Neural cell (in vitro differentiated cells): ENCODE measurements around the gene MRC2. TPM values are rescaled to one million over a fixed set of nuclear protein-coding genes. Genes with fewer than 3 reads are reported as not detected.

Experiments used
- H2AFZ ChIP-seq: fragments of 200-600, 300-800 bp; sonication (generic), shearing (Covaris generic); 2 replicates; pipeline ENCODE4 v1.6.0; 2014; ENCODE audit warnings: low read depth, mild to moderate bottlenecking, antibody characterized with exemption, low read length, moderate library complexity
- H3F3A ChIP-seq: fragments of 200-600 bp; shearing (Covaris generic); 2 replicates; pipeline ENCODE4 v1.6.1; 2016; ENCODE audit warnings: mild to moderate bottlenecking, moderate library complexity, mixed read lengths, antibody characterized with exemption, low read length; ENCODE audit not compliant: insufficient read depth, poor library complexity, severe bottlenecking
- H3K27ac ChIP-seq: fragments of 200-600, 300-800 bp; sonication (generic), shearing (Covaris generic); 2 replicates; pipeline ENCODE4 v1.5.1; 2014; ENCODE audit warnings: mild to moderate bottlenecking, low read length, moderate library complexity
- H3K27me3 ChIP-seq: fragments of 300-800, 200-600 bp; sonication (generic), shearing (Covaris generic); 2 replicates; pipeline ENCODE4 v1.6.0; 2014; ENCODE audit warnings: mild to moderate bottlenecking, low read depth, low read length, moderate library complexity; ENCODE audit not compliant: insufficient read depth
- H3K36me3 ChIP-seq: fragments of 300-800, 200-600 bp; sonication (generic), shearing (Covaris generic); 2 replicates; pipeline ENCODE4 v1.5.1; 2014; ENCODE audit warnings: mild to moderate bottlenecking, antibody characterized with exemption, low read length, moderate library complexity; ENCODE audit not compliant: insufficient read depth
- H3K4me2 ChIP-seq: fragments of 300-800, 200-600 bp; sonication (generic), shearing (Covaris generic); 2 replicates; pipeline ENCODE4 v1.6.0; 2014; ENCODE audit warnings: mild to moderate bottlenecking, low read length
- H3K4me3 ChIP-seq: fragments of 300-800, 200-600 bp; sonication (generic), shearing (Covaris generic); 2 replicates; pipeline ENCODE4 v1.5.1; 2014; ENCODE audit warnings: mild to moderate bottlenecking, low read length, moderate library complexity
- H3K79me2 ChIP-seq: fragments of 200-600 bp; shearing (Covaris generic); replicated peaks from 2 replicates; pipeline ENCODE4 v1.6.0; 2014; ENCODE audit warnings: mild to moderate bottlenecking, low read length, moderate library complexity; ENCODE audit not compliant: insufficient read depth
- H3K9ac ChIP-seq: fragments of 300-800, 200-600 bp; sonication (generic), shearing (Covaris generic); 2 replicates; pipeline ENCODE4 v1.6.1; 2016; ENCODE audit warnings: mild to moderate bottlenecking, low read length, mixed read lengths
- H3K9me2 ChIP-seq: fragments of 200-600 bp; shearing (Covaris generic); 2 replicates; pipeline ENCODE4 v1.6.1; 2016; ENCODE audit warnings: mild to moderate bottlenecking, low read length, mixed read lengths; ENCODE audit not compliant: insufficient read depth
- H3K9me3 ChIP-seq: fragments of 200-600, 300-800 bp; sonication (generic), shearing (Covaris generic); 2 replicates; pipeline ENCODE4 v1.6.1; 2016; ENCODE audit warnings: mild to moderate bottlenecking, mixed run types, low read length, moderate library complexity, mixed read lengths
- H4K20me1 ChIP-seq: fragments of 200-600 bp; shearing (Covaris generic); 2 replicates; pipeline ENCODE4 v1.6.1; 2016; ENCODE audit warnings: mild to moderate bottlenecking, mixed run types; ENCODE audit not compliant: insufficient read depth
- CTCF ChIP-seq: fragments of 450-650 bp; IDR thresholded peaks from 2 replicates; pipeline ENCODE4 v1.5.1; 2014; ENCODE audit warnings: antibody characterized with exemption, mild to moderate bottlenecking, moderate library complexity; ENCODE audit not compliant: poor library complexity, severe bottlenecking
- EP300 ChIP-seq: fragments of 450-650 bp; conservative IDR thresholded peaks from 2 replicates; pipeline ENCODE4 v1.6.1; 2014; ENCODE audit warnings: antibody characterized with exemption, mild to moderate bottlenecking, moderate library complexity; ENCODE audit not compliant: poor library complexity, severe bottlenecking
- EZH2 ChIP-seq: fragments of 200-600, 300-800 bp; shearing (Covaris generic), sonication (generic); IDR thresholded peaks from 2 replicates; pipeline ENCODE4 v1.6.1; 2014; ENCODE audit warnings: antibody characterized with exemption, low read length, borderline replicate concordance, mild to moderate bottlenecking; ENCODE audit not compliant: insufficient read depth, poor library complexity, severe bottlenecking
- MXI1 ChIP-seq: fragments of 450-650 bp; conservative IDR thresholded peaks from 2 replicates; pipeline ENCODE4 v1.6.1; 2014; ENCODE audit warnings: antibody characterized with exemption, mild to moderate bottlenecking; ENCODE audit not compliant: poor library complexity, severe bottlenecking
- POLR2AphosphoS5 ChIP-seq: IDR thresholded peaks from 2 replicates; pipeline ENCODE4 v1.6.1; 2012
- RAD21 ChIP-seq: fragments of 450-650 bp; conservative IDR thresholded peaks from 2 replicates; pipeline ENCODE4 v1.6.1; 2014; ENCODE audit warnings: antibody characterized with exemption, mild to moderate bottlenecking, moderate library complexity
- REST ChIP-seq: IDR thresholded peaks from 2 replicates; pipeline ENCODE4 v1.6.1; 2012; ENCODE audit warnings: borderline replicate concordance
- SMC3 ChIP-seq: fragments of 450-650 bp; conservative IDR thresholded peaks from 2 replicates; pipeline ENCODE4 v1.6.1; 2014; ENCODE audit warnings: antibody characterized with exemption, mild to moderate bottlenecking, moderate library complexity; ENCODE audit not compliant: poor library complexity
- TAF1 ChIP-seq: IDR thresholded peaks from 2 replicates; pipeline ENCODE4 v1.6.1; 2012; ENCODE audit warnings: low read depth
- polyA plus RNA-seq: library from polyadenylated mRNA; depleted of rRNA; stranded (reverse); fragments of >200 nt; gene quantifications from 2 replicates; pipeline ENCODE4 v1.2.3, GENCODE V29; 2014

Gene MRC2
- polyA plus RNA-seq, 1 donor from 2014 or later: 0.36 TPM

GRCh38 chr17:62619417-62620155 lies 7.9 kb upstream of the MRC2 start:
- H3K36me3 ChIP-seq: no peaks in the 10 kb centered on the region
- no peaks in the 10 kb centered on the region for H3K9me3 ChIP-seq
- H3K79me2 ChIP-seq: no peaks in the 10 kb centered on the region
- no peak overlapping the region for H3K27ac ChIP-seq
- TF ChIP-seq RAD21 (no peak), EZH2 (no peak), CTCF (no peak), EP300 (no peak), POLR2AphosphoS5 (no peak)
- H3K4me3 ChIP-seq: no peak overlapping the region
- H4K20me1 ChIP-seq: no peaks in the 10 kb centered on the region
- no peaks in the 10 kb centered on the region for H3K9me2 ChIP-seq
- H3K9ac ChIP-seq: no peak overlapping the region
- H2AFZ ChIP-seq: no peak overlapping the region
- H3K27me3 ChIP-seq: no peaks in the 10 kb centered on the region
- H3F3A ChIP-seq: no peaks in the 10 kb centered on the region
- no peak overlapping the region for H3K4me2 ChIP-seq

- no peak overlapping the region for H3K9ac ChIP-seq
- no peaks in the 10 kb centered on the region for H3K79me2 ChIP-seq
- H3K27me3 ChIP-seq: no peaks in the 10 kb centered on the region
- no peaks in the 10 kb centered on the region for H4K20me1 ChIP-seq
- TF ChIP-seq CTCF (no peak), RAD21 (no peak), SMC3 (no peak), MXI1 (no peak), EZH2 (no peak), REST (no peak), TAF1 (no peak), POLR2AphosphoS5 (no peak), EP300 (no peak)
- H3K9me2 ChIP-seq: no peaks in the 10 kb centered on the region
- no peaks in the 10 kb centered on the region for H3K36me3 ChIP-seq
- no peak overlapping the region for H3K4me2 ChIP-seq
- no peak overlapping the region for H3K27ac ChIP-seq
- H3K9me3 ChIP-seq: no peaks in the 10 kb centered on the region
- no peak overlapping the region for H2AFZ ChIP-seq
- no peak overlapping the region for H3K4me3 ChIP-seq
- no peaks in the 10 kb centered on the region for H3F3A ChIP-seq
Observed at GRCh38 chr17:62621223-62621622, 6.2 kb upstream of the MRC2 start.
